Breast epithelium (tissue), 4 donors: ENCODE measurements around the gene ATAD2B. TPM values are rescaled to one million over a fixed set of nuclear protein-coding genes. Genes with fewer than 3 reads are reported as not detected.
"Not testable (repeated sequence)": the region's sequence is repeated elsewhere in the genome, so short reads cannot be mapped to it uniquely, and the experiment has no call there.

Experiments
- DNase-seq, 2 donors: peaks; one replicate each; pipeline ENCODE4 v3.0.0-alpha.2; 2019; ENCODE audit warnings: low spot score in 2 of 2
- H3K27ac ChIP-seq, 2 donors: fragments of 200-600 bp; sonication (generic) in 1 of 2; one replicate each; pipeline ENCODE4 v1.5.1; 2016 to 2019; ENCODE audit warnings: mild to moderate bottlenecking in 1 of 2
- H3K27me3 ChIP-seq, 2 donors: fragments of 200-600 bp; sonication (generic) in 1 of 2; one replicate each; pipeline versions ENCODE4 v1.5.1 to v1.6.0; 2017 to 2019; ENCODE audit warnings: control low read depth in 1 of 2, mild to moderate bottlenecking in 1 of 2
- H3K36me3 ChIP-seq: fragments of 200-600 bp; one replicate; pipeline ENCODE4 v1.5.1; 2019
- H3K4me1 ChIP-seq, 2 donors: fragments of 200-600 bp; sonication (generic); one replicate each; pipeline ENCODE4 v1.5.1; 2016 to 2019; ENCODE audit warnings: control low read depth in 1 of 2
- H3K4me3 ChIP-seq, 3 donors: fragments of 200-600 bp; sonication (generic); 1 replicate in 2 of 3; 2 replicates in 1 of 3; pipeline ENCODE4 v1.5.1; 2016 to 2019; ENCODE audit warnings: mild to moderate bottlenecking in 3 of 3, moderate library complexity in 2 of 3
- H3K9me3 ChIP-seq, 2 donors: fragments of 200-600 bp; sonication (generic) in 1 of 2; one replicate each; pipeline ENCODE4 v1.5.1; 2016 to 2019; ENCODE audit warnings: control low read depth in 1 of 2
- CTCF ChIP-seq, 3 donors: fragments of 450-650 bp; IDR thresholded peaks; one replicate each; pipeline ENCODE4 v1.5.1; 2016 to 2017; ENCODE audit warnings: antibody characterized with exemption in 3 of 3, mild to moderate bottlenecking in 3 of 3, moderate library complexity in 3 of 3
- POLR2A ChIP-seq: fragments of 450-650 bp; IDR thresholded peaks from one replicate; pipeline ENCODE4 v1.6.1; 2016; ENCODE audit warnings: antibody characterized with exemption, mild to moderate bottlenecking, moderate library complexity
- POLR2AphosphoS5 ChIP-seq, 3 donors: sonication (generic); formaldehyde crosslinking; IDR thresholded peaks; one replicate each; pipeline ENCODE4 v1.6.1; 2017; ENCODE audit warnings: antibody characterized with exemption in 3 of 3
- intact Hi-C: fragments of 100-400 bp; cut with DNase I; formaldehyde crosslinking; loops from one replicate; pipeline ENCODE4 v1.15.1; 2023; ENCODE audit warnings: low total_unique reads
- total RNA-seq, 3 donors: library from RNA; depleted of rRNA; stranded (reverse); fragments of >200 nt; gene quantifications; one replicate each; pipeline ENCODE4 v1.1.0, GENCODE V29; 2016

The ATAD2B gene
- total RNA-seq, 3 donors from 2014 or later: 22.6 to 48.1 (median 34.4) TPM

DNA sequence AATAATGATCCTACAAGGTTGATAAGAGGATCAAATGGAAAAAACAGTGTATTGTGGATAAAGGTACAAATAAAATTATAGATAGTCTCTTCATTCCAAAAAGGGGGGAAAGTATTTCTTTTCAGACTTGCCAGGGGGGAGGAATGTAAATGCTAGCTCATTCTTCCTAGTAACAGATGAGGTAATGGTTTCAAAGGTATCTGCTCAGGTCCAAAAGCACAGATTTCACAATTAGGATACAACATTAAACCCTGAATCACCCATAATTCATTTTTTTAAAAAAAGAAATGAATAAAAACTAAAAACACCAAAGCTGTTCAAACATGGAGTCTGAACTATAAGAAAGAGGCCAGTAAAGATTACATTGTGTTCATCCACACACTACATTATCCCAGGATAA lies 142.0 kb downstream of the ATAD2B start:
- no peaks in the 10 kb centered on the region for H3K4me1 ChIP-seq
- H3K27me3 ChIP-seq: no peaks in the 10 kb centered on the region
- intact Hi-C loops: no loop called here
- TF ChIP-seq POLR2A (no peak), CTCF (IDR thresholded peaks at IDR 0.05) (no peak), POLR2AphosphoS5 (IDR thresholded peaks at IDR 0.05) (no peak)
- H3K9me3 ChIP-seq: no peaks in the 10 kb centered on the region
- no peak for DNase-seq
- H3K27ac ChIP-seq: no peak overlapping the region
- no peaks in the 10 kb centered on the region for H3K36me3 ChIP-seq
- no peak overlapping the region for H3K4me3 ChIP-seq

DNA sequence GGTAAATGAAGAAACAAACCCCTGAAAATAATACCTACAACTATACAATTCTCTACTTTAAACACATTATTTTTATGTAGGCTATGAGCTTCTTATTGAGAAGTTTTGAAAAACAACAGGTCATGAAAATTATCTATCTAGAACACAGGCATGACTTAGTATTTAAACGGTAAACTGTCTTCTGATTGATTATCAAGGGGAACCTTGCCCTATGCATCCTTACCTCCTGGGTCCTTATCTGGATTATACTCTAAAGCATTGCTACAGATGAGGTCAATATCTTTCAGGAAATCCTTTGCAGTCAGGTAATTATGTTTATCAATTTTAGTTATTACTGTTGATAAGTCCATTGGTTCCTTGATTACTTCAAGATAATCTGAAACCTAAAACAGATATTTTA lies 144.3 kb downstream of the ATAD2B start:
- intact Hi-C loops: no loop called here
- Histone ChIP-seq H3K36me3 (no peaks in the 10 kb centered on the region), H3K27me3 (no peaks in the 10 kb centered on the region), H3K4me1 (no peaks in the 10 kb centered on the region), H3K27ac (no peak overlapping the region), H3K4me3 (no peak overlapping the region), H3K9me3 (no peaks in the 10 kb centered on the region)
- TF ChIP-seq POLR2A: no peak
- TF ChIP-seq POLR2AphosphoS5 (IDR thresholded peaks at IDR 0.05): no peak
- TF ChIP-seq CTCF (IDR thresholded peaks at IDR 0.05): no peak
- no peak for DNase-seq

GRCh38 chr2:23782126-23782525 lies 144.8 kb downstream of the ATAD2B start:
- Histone ChIP-seq H3K4me3 (no peak overlapping the region), H3K36me3 (no peaks in the 10 kb centered on the region), H3K27ac (no peak overlapping the region), H3K9me3 (no peaks in the 10 kb centered on the region), H3K4me1 (no peaks in the 10 kb centered on the region), H3K27me3 (no peaks in the 10 kb centered on the region)
- intact Hi-C loops: no loop called here
- no peak for DNase-seq
- TF ChIP-seq CTCF (IDR thresholded peaks at IDR 0.05) (no peak), POLR2AphosphoS5 (IDR thresholded peaks at IDR 0.05) (no peak), POLR2A (no peak)

- H3K27ac ChIP-seq, H3K27me3 ChIP-seq, H3K4me3 ChIP-seq, H3K36me3 ChIP-seq, DNase-seq, intact Hi-C loops, H3K9me3 ChIP-seq, H3K4me1 ChIP-seq: not testable (repeated sequence)
Observed at GRCh38 chr2:23780465-23780864, 146.5 kb downstream of the ATAD2B start.

GRCh38 chr2:23777826-23778225 lies 149.1 kb downstream of the ATAD2B start:
- no peak overlapping the region for H3K4me3 ChIP-seq
- no peaks in the 10 kb centered on the region for H3K27me3 ChIP-seq
- DNase-seq: no peak
- intact Hi-C loops: no loop called here
- no peak for TF ChIP-seq POLR2AphosphoS5 (IDR thresholded peaks at IDR 0.05)
- no peak for TF ChIP-seq POLR2A
- no peak for TF ChIP-seq CTCF (IDR thresholded peaks at IDR 0.05)
- no peak overlapping the region for H3K27ac ChIP-seq
- H3K9me3 ChIP-seq: no peaks in the 10 kb centered on the region
- H3K4me1 ChIP-seq: no peaks in the 10 kb centered on the region
- H3K36me3 ChIP-seq: no peaks in the 10 kb centered on the region

DNA sequence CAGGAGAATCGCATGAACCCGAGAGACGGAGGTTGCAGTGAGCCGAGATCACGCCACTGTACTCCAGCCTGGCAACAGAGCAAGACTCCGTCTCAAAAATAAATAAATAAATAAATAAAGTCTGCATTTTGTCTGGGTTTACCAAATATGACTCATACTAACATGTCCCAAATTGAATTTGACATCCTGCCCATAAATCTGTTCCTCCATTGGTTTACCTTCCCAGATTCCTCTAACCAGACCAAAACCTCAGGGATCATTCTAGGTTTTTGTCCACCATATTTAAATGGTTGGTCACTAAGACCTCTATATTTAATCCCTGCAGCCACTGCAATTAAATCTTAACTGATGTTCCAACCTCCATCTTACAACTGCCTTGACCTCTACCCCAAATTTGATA lies 150.9 kb downstream of the ATAD2B start:
- H3K36me3 ChIP-seq: no peaks in the 10 kb centered on the region

More for the DNA sequence above, 150.9 kb downstream of the ATAD2B start:
- H3K27ac ChIP-seq: no peak overlapping the region
- H3K9me3 ChIP-seq: no peaks in the 10 kb centered on the region
- H3K4me1 ChIP-seq: no peaks in the 10 kb centered on the region
- TF ChIP-seq POLR2AphosphoS5 (IDR thresholded peaks at IDR 0.05): no peak
- TF ChIP-seq POLR2A: no peak
- TF ChIP-seq CTCF (IDR thresholded peaks at IDR 0.05): no peak
- intact Hi-C loops: no loop called here
- no peak overlapping the region for H3K4me3 ChIP-seq
- H3K27me3 ChIP-seq: no peaks in the 10 kb centered on the region
- no peak for DNase-seq
